Thoracic aorta (tissue), 2 donors: ENCODE data around the gene SELENOW. TPM values are rescaled to one million over a fixed set of nuclear protein-coding genes. Genes with fewer than 3 reads are reported as not detected.

Experiments used
- ATAC-seq: fragments of 150-250 bp; one replicate; pipeline ENCODE4 v1.8.0; 2017; ENCODE audit warnings: low read depth; ENCODE audit not compliant: insufficient number of reproducible peaks, low FRiP score
- DNase-seq: peaks from one replicate; pipeline ENCODE4 v3.0.0-alpha.2; 2020; ENCODE audit warnings: low spot score
- H3K27ac ChIP-seq, 2 donors: fragments of 200-600 bp; sonication (generic); 1 replicate in 1 of 2; 2 replicates in 1 of 2; pipeline ENCODE4 v1.5.1; 2016; ENCODE audit warnings: mild to moderate bottlenecking in 2 of 2, moderate library complexity in 2 of 2
- H3K27me3 ChIP-seq: fragments of 200-600 bp; sonication (generic); replicated peaks from 2 replicates; pipeline ENCODE4 v1.6.0; 2016; ENCODE audit warnings: mild to moderate bottlenecking; ENCODE audit not compliant: insufficient read depth
- H3K36me3 ChIP-seq: fragments of 200-600 bp; sonication (generic); one replicate; pipeline ENCODE4 v1.5.1; 2016
- H3K4me1 ChIP-seq, 2 donors: fragments of 200-600 bp; sonication (generic); 1 replicate in 1 of 2; 2 replicates in 1 of 2; pipeline versions ENCODE4 v1.5.1 to v1.6.0; 2016; ENCODE audit warnings: low read depth in 2 of 2, mild to moderate bottlenecking in 1 of 2; ENCODE audit not compliant: control insufficient read depth in 1 of 2
- H3K4me3 ChIP-seq: fragments of 200-600 bp; sonication (generic); 2 replicates; pipeline ENCODE4 v1.5.1; 2016; ENCODE audit warnings: mild to moderate bottlenecking
- H3K9me3 ChIP-seq: fragments of 200-600 bp; sonication (generic); 2 replicates; pipeline ENCODE4 v1.5.1; 2016
- CTCF ChIP-seq: fragments of 200-600 bp; sonication (generic); IDR thresholded peaks from one replicate; pipeline ENCODE4 v1.5.1; 2019; ENCODE audit warnings: antibody characterized with exemption
- total RNA-seq, 2 donors: library from RNA; depleted of rRNA; stranded (reverse); fragments of >200 nt; gene quantifications; one replicate each; pipeline versions ENCODE4 v1.1.0 to v1.2.3, GENCODE V29; 2016

Gene SELENOW
- total RNA-seq, 2 donors from 2014 or later: 504 to 1,102 TPM

- no peaks in the 10 kb centered on the region for H3K36me3 ChIP-seq
- no peaks in the 10 kb centered on the region for H3K27me3 ChIP-seq
- ATAC-seq: no peak
- DNase-seq: no peak
- peaks cover 5% of the 10 kb centered on the region for H3K9me3 ChIP-seq
- no peak for TF ChIP-seq CTCF
- H3K27ac ChIP-seq: no peak overlapping the region
- peaks cover 0 to 5% of the 10 kb centered on the region in 2 donors for H3K4me1 ChIP-seq
- H3K4me3 ChIP-seq: no peak overlapping the region
Observed at GRCh38 chr19:47792616-47793015, 14.1 kb downstream of the SELENOW start.

- ATAC-seq (no peak), DNase-seq (no peak)
- Histone ChIP-seq H3K27ac (no peak overlapping the region), H3K27me3 (no peaks in the 10 kb centered on the region), H3K4me3 (no peak overlapping the region), H3K36me3 (no peaks in the 10 kb centered on the region), H3K4me1 (no peaks in the 10 kb centered on the region), H3K9me3 (peaks cover 5% of the 10 kb centered on the region)
- TF ChIP-seq CTCF: no peak
Observed at GRCh38 chr19:47794526-47794925, 16.0 kb downstream of the SELENOW start.

GRCh38 chr19:47796785-47797184, 18.3 kb downstream of the SELENOW start:
- DNase-seq: no peak
- ATAC-seq: no peak
- no peak overlapping the region for H3K4me3 ChIP-seq
- no peaks in the 10 kb centered on the region for H3K4me1 ChIP-seq
- no peaks in the 10 kb centered on the region for H3K27me3 ChIP-seq
- no peak overlapping the region for H3K27ac ChIP-seq
- no peaks in the 10 kb centered on the region for H3K36me3 ChIP-seq
- H3K9me3 ChIP-seq: peaks cover 5% of the 10 kb centered on the region
- TF ChIP-seq CTCF: no peak

- H3K4me1 ChIP-seq: no peaks in the 10 kb centered on the region
Observed at GRCh38 chr19:47797996-47798903, 19.7 kb downstream of the SELENOW start.

More at GRCh38 chr19:47797996-47798903, 19.7 kb downstream of the SELENOW start:
- Histone ChIP-seq H3K36me3 (no peaks in the 10 kb centered on the region), H3K27ac (no peak overlapping the region), H3K4me3 (no peak overlapping the region), H3K9me3 (no peaks in the 10 kb centered on the region), H3K27me3 (no peaks in the 10 kb centered on the region)
- TF ChIP-seq CTCF: no peak
- no peak for DNase-seq
- ATAC-seq: no peak
